ENCODE measurements around the gene PFKFB3. TPM values are rescaled to one million over a fixed set of nuclear protein-coding genes. Genes with fewer than 3 reads are reported as not detected.
A peak's percentile ranks its signal among the peaks of the same experiment; 100 is the strongest.

PFKFB3 gene
- 7.1 and 19.2 TPM in 2 replicates for total RNA-seq

GRCh38 chr10:6202684-6203330 lies at the start of gene PFKFB3:
TSS of gene PFKFB3 (plus strand) at chr10:6202932. CDS start at chr10:6203261, 329 bp downstream.
- H3K9me3 ChIP-seq (ENCODE audit: low read depth, low read length): no peaks in the 10 kb centered on the region
- peaks cover 24% of the 10 kb centered on the region for H3K27me3 ChIP-seq (ENCODE audit: insufficient read depth, low read length)
- H2AFZ ChIP-seq (ENCODE audit: low read length): peak within 1 kb of the TSS; percentile 92
- no peaks in the 10 kb centered on the region for H3K36me3 ChIP-seq (ENCODE audit: insufficient read depth, low read length)
- peaks cover 12% of the 10 kb centered on the region for H3K79me2 ChIP-seq (ENCODE audit: insufficient read depth, low read length)
- H4K20me1 ChIP-seq (ENCODE audit: insufficient read depth, low read length): peaks cover 11% of the 10 kb centered on the region
- peak; percentile 77 for TF ChIP-seq CTCF (IDR thresholded peaks at IDR 0.05; ENCODE audit: extremely low read depth, low read depth, low read length)
- peak within 1 kb of the TSS; percentile 86 for H3K4me3 ChIP-seq (ENCODE audit: insufficient read depth, low read length)
- peak; percentile 100 for DNase-seq (ENCODE audit: insufficient read length, low spot score, missing footprints)
- H3K27ac ChIP-seq (ENCODE audit: low read depth, low read length): peak within 1 kb of the TSS; percentile 79
- peak within 1 kb of the TSS; percentile 97 for H3K4me2 ChIP-seq (ENCODE audit: insufficient read depth, low read length)
- H3K4me1 ChIP-seq (ENCODE audit: insufficient read depth, low read length): peaks cover 25% of the 10 kb centered on the region

GRCh38 chr10:6153845-6154244 lies 48.9 kb upstream of the PFKFB3 start:
- H3K36me3 ChIP-seq (ENCODE audit: insufficient read depth, low read length): no peaks in the 10 kb centered on the region
- no peak overlapping the region for H3K4me3 ChIP-seq (ENCODE audit: insufficient read depth, low read length)
- no peak for TF ChIP-seq CTCF (IDR thresholded peaks at IDR 0.05; ENCODE audit: extremely low read depth, low read depth, low read length)
- H4K20me1 ChIP-seq (ENCODE audit: insufficient read depth, low read length): no peaks in the 10 kb centered on the region
- no peak overlapping the region for H3K27ac ChIP-seq (ENCODE audit: low read depth, low read length)
- no peak overlapping the region for H3K4me2 ChIP-seq (ENCODE audit: insufficient read depth, low read length)
- DNase-seq (ENCODE audit: insufficient read length, low spot score, missing footprints): no peak
- no peaks in the 10 kb centered on the region for H3K9me3 ChIP-seq (ENCODE audit: low read depth, low read length)
- no peaks in the 10 kb centered on the region for H3K27me3 ChIP-seq (ENCODE audit: insufficient read depth, low read length)
- no peak overlapping the region for H2AFZ ChIP-seq (ENCODE audit: low read length)
- peaks cover 2% of the 10 kb centered on the region for H3K4me1 ChIP-seq (ENCODE audit: insufficient read depth, low read length)
- no peaks in the 10 kb centered on the region for H3K79me2 ChIP-seq (ENCODE audit: insufficient read depth, low read length)

- no peak overlapping the region for H3K27ac ChIP-seq (ENCODE audit: low read depth, low read length)
- no peak overlapping the region for H2AFZ ChIP-seq (ENCODE audit: low read length)
- DNase-seq (ENCODE audit: insufficient read length, low spot score, missing footprints): no peak
- no peak overlapping the region for H3K4me3 ChIP-seq (ENCODE audit: insufficient read depth, low read length)
- H3K27me3 ChIP-seq (ENCODE audit: insufficient read depth, low read length): no peaks in the 10 kb centered on the region
- H3K4me2 ChIP-seq (ENCODE audit: insufficient read depth, low read length): no peak overlapping the region
- H3K79me2 ChIP-seq (ENCODE audit: insufficient read depth, low read length): no peaks in the 10 kb centered on the region
- no peak for TF ChIP-seq CTCF (IDR thresholded peaks at IDR 0.05; ENCODE audit: extremely low read depth, low read depth, low read length)
- no peaks in the 10 kb centered on the region for H3K9me3 ChIP-seq (ENCODE audit: low read depth, low read length)
- no peaks in the 10 kb centered on the region for H3K36me3 ChIP-seq (ENCODE audit: insufficient read depth, low read length)
- no peaks in the 10 kb centered on the region for H4K20me1 ChIP-seq (ENCODE audit: insufficient read depth, low read length)
- peaks cover 2% of the 10 kb centered on the region for H3K4me1 ChIP-seq (ENCODE audit: insufficient read depth, low read length)
These were observed 48.2 kb upstream of the PFKFB3 start for GRCh38 chr10:6154566-6154965.

- Histone ChIP-seq H3K4me3 (ENCODE audit: insufficient read depth, low read length) (no peak overlapping the region), H3K9me3 (ENCODE audit: low read depth, low read length) (no peaks in the 10 kb centered on the region), H3K4me1 (ENCODE audit: insufficient read depth, low read length) (peaks cover 8% of the 10 kb centered on the region), H4K20me1 (ENCODE audit: insufficient read depth, low read length) (no peaks in the 10 kb centered on the region), H3K79me2 (ENCODE audit: insufficient read depth, low read length) (no peaks in the 10 kb centered on the region), H3K36me3 (ENCODE audit: insufficient read depth, low read length) (no peaks in the 10 kb centered on the region), H2AFZ (ENCODE audit: low read length) (no peak overlapping the region), H3K27ac (ENCODE audit: low read depth, low read length) (peak overlapping the region; percentile 87), H3K4me2 (ENCODE audit: insufficient read depth, low read length) (no peak overlapping the region), H3K27me3 (ENCODE audit: insufficient read depth, low read length) (no peaks in the 10 kb centered on the region)
- TF ChIP-seq CTCF (IDR thresholded peaks at IDR 0.05; ENCODE audit: extremely low read depth, low read depth, low read length): no peak
- no peak for DNase-seq (ENCODE audit: insufficient read length, low spot score, missing footprints)
These were observed 44.5 kb upstream of the PFKFB3 start for GRCh38 chr10:6158276-6158675.

Data from osteoblast (primary cell).